ENCODE data around the gene BTBD18.

BTBD18 gene

DNA sequence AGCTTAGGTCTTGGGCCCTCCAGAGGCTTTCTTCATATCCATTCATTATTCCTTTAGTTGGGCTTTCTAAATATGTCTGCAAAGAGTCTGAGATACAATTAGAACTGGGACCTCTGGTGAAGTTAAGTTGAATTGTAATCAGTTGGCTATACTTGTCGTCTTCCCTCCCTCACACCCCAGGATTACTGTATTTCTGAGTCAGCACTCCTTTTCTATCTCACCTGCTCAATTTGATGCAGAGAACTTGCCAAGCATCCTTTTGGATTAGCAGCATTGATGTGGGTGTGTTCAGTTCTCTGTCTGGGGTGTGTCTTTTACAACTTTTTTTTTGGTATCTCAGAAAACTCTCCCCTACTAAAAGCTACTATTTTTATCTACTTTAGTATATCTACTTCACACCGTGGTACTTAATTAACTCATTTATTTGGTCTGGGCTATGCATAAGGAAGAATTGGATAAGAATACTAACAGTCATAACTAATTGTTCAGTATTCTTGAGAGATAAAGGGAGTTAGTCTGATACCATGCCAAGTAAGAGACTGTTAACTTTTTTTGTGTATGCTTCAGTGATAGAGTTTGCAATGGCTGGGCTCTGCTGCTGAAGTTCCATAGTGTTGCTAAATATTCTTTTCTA lies 25.1 kb upstream of the BTBD18 start:
- TF ChIP-seq, protein P1, sequence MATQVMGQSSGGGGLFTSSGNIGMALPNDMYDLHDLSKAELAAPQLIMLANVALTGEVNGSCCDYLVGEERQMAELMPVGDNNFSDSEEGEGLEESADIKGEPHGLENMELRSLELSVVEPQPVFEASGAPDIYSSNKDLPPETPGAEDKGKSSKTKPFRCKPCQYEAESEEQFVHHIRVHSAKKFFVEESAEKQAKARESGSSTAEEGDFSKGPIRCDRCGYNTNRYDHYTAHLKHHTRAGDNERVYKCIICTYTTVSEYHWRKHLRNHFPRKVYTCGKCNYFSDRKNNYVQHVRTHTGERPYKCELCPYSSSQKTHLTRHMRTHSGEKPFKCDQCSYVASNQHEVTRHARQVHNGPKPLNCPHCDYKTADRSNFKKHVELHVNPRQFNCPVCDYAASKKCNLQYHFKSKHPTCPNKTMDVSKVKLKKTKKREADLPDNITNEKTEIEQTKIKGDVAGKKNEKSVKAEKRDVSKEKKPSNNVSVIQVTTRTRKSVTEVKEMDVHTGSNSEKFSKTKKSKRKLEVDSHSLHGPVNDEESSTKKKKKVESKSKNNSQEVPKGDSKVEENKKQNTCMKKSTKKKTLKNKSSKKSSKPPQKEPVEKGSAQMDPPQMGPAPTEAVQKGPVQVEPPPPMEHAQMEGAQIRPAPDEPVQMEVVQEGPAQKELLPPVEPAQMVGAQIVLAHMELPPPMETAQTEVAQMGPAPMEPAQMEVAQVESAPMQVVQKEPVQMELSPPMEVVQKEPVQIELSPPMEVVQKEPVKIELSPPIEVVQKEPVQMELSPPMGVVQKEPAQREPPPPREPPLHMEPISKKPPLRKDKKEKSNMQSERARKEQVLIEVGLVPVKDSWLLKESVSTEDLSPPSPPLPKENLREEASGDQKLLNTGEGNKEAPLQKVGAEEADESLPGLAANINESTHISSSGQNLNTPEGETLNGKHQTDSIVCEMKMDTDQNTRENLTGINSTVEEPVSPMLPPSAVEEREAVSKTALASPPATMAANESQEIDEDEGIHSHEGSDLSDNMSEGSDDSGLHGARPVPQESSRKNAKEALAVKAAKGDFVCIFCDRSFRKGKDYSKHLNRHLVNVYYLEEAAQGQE (IDR thresholded peaks at IDR 0.05; ENCODE audit: insufficient read depth in 1 of 2, low read depth in 2 of 2, low read length in 2 of 2): no peak
- TF ChIP-seq SIN3A (IDR thresholded peaks at IDR 0.05; ENCODE audit: borderline replicate concordance, insufficient read depth, low read length) (no peak), POLR2AphosphoS5 (IDR thresholded peaks at IDR 0.05; ENCODE audit: low read depth, low read length) (no peak), TAF1 (IDR thresholded peaks at IDR 0.05; ENCODE audit: borderline replicate concordance, insufficient read depth, low read length) (no peak), FOXP2 (optimal IDR thresholded peaks at IDR 0.05; ENCODE audit: borderline replicate concordance, extremely low read depth, extremely low read length, insufficient read depth) (no peak)

DNA sequence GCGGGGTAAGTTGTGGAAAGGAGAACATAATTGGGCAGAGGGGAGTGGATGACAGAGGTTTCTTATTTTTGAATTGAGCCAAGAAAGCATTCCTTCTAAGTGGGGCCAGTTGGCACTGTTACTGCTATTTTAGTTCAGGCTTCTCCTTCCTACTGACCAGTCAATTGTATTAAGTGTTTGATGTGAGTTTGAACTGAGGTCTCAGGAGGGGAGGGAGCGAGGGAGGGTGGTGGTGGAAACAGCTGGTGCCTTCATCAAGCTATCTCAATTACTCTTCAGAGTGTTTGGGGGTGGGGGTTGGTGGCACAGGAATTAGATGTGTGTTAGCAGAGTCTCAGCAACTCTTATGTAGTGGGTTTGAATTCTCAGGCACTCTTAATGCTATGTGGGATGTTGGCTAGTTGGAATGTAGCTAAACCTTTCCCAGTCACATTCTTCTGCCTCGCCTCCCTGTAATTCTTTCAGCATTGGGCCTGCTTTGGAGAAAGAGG lies 24.5 kb upstream of the BTBD18 start:
- TF ChIP-seq SIN3A (IDR thresholded peaks at IDR 0.05; ENCODE audit: borderline replicate concordance, insufficient read depth, low read length) (no peak), POLR2AphosphoS5 (IDR thresholded peaks at IDR 0.05; ENCODE audit: low read depth, low read length) (no peak), TAF1 (IDR thresholded peaks at IDR 0.05; ENCODE audit: borderline replicate concordance, insufficient read depth, low read length) (no peak), FOXP2 (optimal IDR thresholded peaks at IDR 0.05; ENCODE audit: borderline replicate concordance, extremely low read depth, extremely low read length, insufficient read depth) (no peak)
- TF ChIP-seq, protein P1 (IDR thresholded peaks at IDR 0.05; ENCODE audit: insufficient read depth in 1 of 2, low read depth in 2 of 2, low read length in 2 of 2): no peak

- TF ChIP-seq, protein P1 (IDR thresholded peaks at IDR 0.05; ENCODE audit: insufficient read depth in 1 of 2, low read depth in 2 of 2, low read length in 2 of 2): peak in 1 of 2 experiments; percentile 44; a peak in 1 of 4 replicates
- no peak for TF ChIP-seq POLR2AphosphoS5 (IDR thresholded peaks at IDR 0.05; ENCODE audit: low read depth, low read length)
Measured at GRCh38 chr11:57775491-57775890, 23.9 kb upstream of the BTBD18 start.

- TF ChIP-seq SIN3A (IDR thresholded peaks at IDR 0.05; ENCODE audit: borderline replicate concordance, insufficient read depth, low read length) (no peak), FOXP2 (optimal IDR thresholded peaks at IDR 0.05; ENCODE audit: borderline replicate concordance, extremely low read depth, extremely low read length, insufficient read depth) (no peak), TAF1 (IDR thresholded peaks at IDR 0.05; ENCODE audit: borderline replicate concordance, insufficient read depth, low read length) (no peak), POLR2AphosphoS5 (IDR thresholded peaks at IDR 0.05; ENCODE audit: low read depth, low read length) (no peak)
- TF ChIP-seq, protein P1 (IDR thresholded peaks at IDR 0.05; ENCODE audit: insufficient read depth in 1 of 2, low read depth in 2 of 2, low read length in 2 of 2): no peak
Measured at GRCh38 chr11:57773026-57773598, 21.5 kb upstream of the BTBD18 start.
